HG02943 (cell line): Measurements from ENCODE around the gene PROM2.

ENCODE experiments used
- ATAC-seq: cut with Tn5 transposase; IDR thresholded peaks from one replicate; pipeline ENCODE4 v1.9.1; 2021; ENCODE audit warnings: mild to moderate bottlenecking, low read depth, moderate library complexity; ENCODE audit not compliant: unreplicated experiment

The PROM2 gene

DNA sequence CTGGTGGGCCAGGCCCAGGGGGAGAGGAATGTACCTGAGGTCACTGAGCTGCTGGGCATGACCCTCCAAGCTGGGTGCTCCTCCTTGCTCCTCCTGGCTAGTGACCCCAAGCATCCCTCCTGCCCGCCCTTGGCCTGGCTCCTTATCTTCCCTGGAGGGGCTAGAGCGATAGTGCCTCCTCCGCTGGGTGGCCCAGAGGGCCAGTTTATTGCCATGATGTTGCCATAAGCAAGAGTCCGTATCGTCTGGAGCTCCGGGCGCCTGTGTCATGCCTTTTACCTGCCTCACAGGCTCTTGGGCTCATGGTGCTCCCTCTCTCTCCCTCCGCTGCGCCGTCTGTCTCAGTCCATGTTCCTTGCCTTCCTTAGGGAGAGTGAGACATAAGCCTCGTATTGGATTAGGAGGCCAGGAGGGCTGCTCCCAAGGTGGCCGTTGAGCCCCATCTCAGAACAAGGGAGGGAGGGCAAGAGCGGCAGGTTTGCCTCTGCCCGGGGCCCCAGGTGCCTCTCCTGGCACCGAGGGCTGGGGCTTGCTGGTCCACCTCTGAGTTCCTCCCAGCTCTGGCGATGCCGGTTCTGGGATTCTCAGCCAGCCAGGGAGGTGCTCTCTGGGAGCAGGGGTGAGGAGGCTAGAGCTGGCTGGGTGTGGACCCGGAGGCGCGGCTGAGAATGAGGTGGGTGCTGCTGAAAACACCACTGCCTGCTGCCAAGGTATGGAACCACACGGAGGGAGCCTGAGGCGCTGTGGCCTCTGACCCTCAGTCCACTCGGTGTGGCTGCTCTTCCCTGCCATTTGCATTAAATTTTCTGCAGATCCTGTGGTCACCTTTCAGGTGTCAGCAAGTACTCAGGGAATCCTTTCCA is 45.5 kb downstream of the PROM2 start:
- no peak for ATAC-seq

DNA sequence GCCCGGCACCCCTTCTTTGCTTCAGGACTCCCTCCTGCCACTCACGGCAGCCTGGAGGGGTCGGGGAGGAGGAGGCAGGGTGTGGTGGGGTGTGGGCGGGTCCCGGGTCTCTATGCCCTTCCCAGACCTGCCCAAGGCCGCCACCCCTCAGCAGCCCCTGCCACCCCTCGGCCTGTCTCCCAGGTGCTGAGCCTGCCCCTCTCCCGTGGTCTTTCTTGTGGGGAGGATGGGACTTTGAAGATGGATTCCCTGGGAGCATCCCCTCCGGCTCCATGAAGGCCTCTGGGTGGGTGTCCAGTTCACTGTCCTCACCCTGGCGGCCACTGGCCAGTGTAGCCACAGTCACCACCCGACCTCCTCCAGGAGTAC is 46.1 kb downstream of the PROM2 start:
- no peak for ATAC-seq

DNA sequence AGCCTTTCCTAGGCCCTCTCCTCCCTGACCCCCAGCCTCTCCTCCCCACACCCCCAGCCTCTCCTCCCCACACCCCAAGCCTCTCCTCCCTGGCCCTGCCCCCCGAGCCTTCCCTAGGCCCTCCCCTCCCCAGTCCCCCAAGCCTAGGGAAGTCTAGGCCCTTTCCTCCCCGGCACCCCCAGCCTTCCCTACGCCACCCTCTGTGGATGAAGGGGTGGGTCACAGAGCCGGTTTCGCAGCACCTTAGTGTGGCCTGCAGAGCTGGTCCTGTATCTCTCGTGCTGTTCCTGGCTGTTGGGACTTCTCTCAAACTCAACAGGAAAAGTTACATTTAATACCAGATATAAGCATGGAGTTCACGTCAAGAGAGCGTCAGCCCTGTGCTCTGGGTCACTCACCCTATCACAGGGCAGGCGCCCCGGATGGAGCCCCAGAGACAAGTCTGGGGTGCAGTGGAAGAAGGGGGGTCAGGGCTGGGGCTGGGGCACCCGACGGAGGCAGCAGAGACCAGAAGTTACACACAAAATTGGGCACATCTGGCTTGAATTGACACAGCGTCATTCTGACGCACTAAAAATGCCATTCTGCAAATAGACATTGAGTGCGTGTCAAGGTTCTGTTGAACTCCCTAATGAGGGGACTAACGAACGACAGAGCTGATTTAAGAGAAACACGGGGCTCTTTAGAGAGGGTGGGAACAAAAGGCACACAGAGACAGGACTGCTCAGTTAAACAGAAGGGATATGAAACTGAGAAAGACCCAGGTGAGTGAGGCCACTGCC is 46.9 kb downstream of the PROM2 start:
- no peak for ATAC-seq

DNA sequence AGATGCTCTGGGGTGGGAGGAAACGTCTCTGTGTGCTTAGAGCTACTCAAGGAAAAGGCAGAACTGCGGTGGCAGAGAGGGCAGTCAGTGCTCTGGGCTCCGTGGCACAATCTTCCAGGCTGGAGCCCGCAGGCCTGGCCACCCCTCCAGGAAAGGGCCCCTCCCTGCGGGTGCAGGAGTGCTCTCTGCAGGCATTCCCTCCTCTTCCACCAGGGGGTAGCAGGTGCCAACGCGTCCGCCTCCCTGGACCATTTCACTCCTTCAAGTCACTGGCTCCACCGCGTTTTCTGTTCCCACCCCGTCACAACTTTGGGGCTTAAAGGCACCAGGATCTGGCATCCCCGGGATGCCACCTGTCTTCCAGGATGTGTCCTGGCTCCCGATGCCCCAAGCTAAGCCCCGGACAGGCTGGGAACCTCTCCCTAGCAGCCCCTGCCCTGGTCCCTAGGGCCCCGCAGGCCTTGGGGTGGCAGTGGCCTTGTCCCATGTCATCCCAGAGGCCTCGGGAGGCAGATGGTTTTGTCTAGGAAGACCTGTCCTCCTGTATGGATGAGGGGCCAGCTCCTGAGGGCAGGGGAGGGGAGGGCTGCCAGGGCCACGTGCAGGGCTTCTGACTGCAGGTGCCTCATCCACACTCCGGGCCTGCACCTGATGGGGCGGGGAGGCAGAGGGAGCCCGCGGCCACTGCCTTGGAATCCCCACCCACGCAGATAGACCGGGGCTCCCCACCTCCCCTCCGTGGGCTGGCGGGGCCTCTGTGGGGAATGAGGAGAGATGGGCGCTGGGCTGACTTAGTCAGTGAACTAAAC is 49.3 kb downstream of the PROM2 start:
- ATAC-seq = no peak

DNA sequence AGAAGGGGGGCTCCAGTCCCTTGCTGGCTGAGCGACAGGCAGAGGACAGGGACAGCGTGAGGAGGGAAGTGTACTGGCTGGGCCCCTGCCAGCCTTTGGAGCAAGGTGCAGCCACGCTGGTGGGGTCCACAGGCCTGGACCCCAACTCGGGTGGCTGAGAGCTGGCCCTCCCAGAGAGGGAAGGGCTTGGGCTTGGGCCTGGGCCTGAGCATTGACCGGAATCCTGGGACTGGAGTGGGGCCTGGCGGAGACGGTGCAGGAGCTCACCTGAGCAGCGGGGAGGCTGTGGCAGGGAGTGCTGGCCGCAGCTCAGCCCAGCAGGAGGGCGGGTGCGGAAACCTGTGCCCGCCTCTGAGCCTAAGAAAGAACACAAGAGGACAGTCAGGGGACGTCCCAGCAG is 50.8 kb downstream of the PROM2 start:
- ATAC-seq = no peak

DNA sequence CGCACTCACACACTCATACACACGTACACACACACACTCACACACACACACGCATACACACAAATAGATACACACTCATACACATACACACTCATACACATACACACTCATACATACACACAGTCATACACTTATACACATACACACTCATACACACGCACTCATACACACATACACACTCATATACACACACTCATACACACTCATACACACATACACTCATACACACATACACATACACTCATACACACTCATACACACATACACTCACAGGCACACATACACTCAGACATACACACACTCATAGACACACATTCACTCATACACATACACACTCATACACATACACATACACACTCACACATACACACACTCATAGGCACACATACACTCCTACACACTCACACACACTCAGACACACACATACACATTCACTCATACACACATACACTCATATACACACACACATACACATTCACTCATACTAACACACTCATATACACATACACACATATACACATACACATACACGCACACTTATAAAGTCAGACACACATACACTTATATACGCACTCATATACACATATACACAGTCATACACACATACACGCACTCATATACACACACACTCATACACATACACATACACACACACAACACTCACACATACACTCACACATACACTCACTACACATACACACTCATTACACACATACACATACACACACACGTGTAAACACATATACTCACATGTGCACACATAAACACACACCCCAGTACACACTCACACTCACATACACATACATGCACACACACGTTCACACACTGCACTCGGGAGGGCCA is 51.6 kb downstream of the PROM2 start:
- ATAC-seq = no peak

DNA sequence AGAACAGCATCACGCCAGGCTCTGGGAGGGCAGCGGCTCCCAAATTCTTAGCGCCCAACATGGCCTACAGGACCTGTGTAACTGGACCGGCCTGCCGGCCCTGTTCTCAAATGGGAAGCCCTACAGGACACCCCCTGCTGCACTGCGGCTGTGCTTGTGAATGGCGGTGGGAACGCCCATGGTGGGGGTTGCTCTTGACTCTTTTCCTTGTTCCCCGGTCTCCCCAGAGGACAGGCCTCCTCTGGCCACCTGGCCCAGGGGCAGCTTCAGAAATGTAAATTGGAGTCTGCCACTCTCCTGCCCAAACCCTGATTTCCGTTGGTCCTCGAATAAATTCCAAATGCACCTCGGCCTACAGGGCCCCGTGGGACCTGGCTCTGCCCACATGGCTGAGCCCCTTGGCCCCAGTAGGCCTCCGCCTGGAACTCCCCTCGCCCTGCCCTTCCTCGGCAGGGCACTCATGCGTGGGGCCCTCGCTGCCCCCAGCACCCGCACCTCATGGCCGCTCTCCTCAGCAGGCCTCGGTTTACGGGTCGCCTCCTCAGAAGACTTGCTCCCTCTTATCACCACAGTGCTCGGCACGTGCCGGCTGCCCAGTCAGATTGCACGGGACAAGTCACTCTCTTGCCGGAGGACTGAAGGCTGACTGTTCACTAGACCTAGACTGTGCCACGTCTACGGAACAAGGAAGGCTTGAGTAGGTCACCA is 52.3 kb downstream of the PROM2 start:
- ATAC-seq = no peak

DNA sequence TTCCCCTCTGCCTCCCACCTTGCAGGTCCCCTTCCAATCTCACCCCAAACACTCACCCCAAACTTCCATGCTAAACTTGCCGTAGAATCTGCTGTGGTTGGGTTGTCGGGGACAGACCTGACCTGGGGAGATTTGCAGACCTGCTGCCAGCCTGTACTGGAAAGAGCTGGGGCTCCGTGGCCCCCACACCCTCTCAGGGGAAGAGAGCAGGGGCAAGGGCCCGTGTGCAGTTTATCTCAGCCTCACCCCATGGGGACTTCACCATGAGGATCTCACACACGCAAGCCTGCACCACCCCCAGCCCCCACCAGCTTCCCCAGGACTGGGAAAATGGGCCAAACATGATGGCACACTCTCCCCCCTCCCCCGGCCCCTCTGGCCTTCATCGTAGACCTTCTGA is 53.6 kb downstream of the PROM2 start:
- no peak for ATAC-seq

DNA sequence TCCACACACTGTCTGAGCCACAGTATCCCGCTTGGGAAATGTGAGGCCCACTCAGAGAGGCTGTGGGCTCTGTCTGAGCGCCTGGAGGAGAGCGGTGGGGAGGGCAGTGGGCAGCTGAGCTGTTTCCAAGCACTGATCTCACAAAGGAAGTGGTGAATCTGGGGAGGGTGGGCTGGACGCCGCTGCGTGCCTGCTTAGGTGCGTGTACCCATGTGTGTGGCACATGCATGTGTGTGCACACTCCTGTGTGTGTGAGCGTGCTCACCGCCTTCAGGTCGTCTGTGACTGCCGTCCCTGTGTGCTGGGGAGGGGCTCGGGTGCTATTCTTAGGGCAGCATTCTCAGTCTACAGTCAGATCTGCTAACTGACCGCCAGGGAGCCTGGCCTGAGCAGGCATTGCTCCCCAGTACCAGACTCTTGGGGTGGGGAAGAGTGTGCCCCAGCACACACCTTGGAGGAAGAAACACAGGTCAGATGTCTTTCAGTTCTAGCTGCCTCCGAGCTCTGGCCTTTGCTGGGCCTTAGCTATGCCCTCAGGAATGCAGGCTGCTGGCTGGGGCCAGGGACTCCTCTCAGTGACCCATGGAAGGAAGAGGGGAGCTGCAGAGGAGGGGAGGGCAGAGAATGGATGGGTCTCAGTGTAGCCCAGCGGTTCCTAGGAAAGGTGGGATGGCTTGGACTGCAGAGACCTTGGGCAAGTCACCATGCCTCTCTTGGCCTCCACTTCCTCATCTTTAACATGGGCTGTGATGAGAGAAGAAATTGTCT is 54.3 kb downstream of the PROM2 start:
- ATAC-seq = no peak

DNA sequence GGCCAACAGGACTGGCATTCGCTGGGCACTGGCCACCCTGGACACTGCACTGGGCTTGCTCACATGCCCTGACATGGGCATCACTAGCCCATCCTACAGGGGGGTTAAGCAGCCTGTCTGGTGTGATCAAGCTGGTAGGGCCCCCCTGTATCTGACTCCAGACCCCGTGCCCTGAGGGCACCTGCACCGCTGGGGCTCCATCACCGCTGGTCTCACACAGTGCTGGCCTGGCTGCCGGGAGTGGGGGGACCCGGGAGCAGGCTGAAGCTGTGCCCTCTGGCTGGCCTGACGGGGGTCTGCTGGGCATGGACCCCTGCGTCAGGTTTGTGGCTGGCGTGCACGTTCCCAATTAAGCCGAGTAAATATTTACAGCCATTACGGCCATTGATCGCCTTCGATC is 55.2 kb downstream of the PROM2 start:
- ATAC-seq = no peak

DNA sequence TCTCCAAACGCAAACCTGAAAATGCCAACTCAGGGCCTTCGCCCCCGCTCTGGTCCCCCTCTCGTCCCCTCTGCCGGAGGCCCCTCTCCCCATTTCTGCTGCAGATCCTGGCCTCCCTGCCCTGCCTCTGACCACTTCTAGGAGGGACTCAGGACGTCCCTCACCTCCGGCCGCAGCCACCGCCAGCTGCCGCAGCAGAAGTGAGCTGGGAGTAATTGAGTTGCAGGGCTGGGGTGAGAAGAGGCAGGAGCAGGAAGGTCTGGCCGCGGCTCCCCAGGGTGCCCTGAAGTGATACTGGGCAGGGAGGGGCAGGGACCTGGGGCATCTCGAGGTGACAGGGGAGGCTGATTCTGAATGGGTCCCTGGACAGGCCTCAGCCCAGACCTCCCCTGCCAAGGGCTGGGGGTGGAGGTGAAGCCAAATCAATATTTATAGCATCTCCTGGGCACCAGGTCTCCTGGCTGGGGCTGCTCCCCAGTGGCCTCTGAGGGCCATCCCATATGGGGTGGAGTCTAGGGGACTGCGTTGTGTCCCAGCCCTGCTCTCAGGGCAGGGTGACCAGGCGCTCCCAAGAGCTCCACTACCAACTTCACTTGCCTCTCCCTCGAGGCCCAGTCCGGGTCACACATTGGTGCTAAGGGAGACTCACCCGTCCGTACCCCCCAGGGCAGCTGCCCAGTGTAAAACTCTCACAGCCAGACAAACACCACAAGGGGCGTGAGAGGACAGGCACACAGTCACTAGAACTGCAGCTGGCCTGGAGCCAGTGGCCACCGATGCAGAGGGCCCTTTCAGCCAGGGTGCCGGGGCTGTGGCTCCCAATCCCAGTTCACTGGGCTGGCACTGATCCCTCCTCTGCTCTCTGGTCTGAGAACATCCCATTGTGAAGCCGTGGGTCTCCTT is 55.9 kb downstream of the PROM2 start:
- no peak for ATAC-seq

DNA sequence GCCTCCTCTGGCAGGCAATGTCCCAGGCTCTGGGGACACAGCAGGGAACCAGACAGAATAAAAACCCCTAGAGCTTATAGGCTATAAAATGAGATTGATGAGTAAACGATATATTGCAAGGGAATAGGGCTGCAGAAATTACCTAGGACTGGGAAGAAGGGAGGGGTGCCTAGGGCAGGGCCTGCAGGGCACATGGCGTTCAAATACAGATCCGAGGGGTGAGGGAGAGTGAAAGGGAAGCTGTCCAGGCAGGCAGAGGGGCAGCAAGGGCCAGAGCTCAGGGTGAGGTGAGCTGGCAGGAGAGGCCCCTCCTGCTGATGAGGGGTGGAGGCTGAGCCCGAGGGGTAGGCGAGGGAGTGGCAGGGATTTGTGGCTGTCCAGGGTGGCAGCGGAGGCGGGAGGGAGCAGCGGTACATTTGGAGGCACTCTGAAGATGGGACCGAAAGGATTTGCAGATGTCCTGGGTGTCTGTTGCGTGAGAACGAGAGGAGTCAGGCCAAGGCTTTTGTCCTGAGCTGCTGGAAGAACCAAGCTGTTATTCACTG is 56.6 kb downstream of the PROM2 start:
- ATAC-seq = no peak

DNA sequence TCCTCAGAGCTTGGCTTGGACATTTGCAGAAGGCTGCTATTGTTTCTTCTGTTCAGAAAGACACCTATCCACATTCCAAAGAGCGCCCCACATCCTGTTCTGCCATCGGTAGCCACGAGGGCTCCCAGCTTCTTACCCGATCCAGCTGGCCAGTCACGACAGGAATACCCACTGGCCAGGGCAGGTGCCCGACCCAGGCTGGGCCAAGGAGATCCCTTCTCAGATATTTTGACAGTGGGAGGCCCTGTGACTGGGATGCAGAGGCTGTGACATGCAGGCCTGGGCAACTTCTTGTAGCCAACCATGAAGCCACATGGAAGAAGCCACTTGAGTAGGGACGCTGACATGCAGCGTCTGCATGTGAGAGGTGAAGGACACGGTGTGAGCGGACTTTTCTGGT is 57.4 kb downstream of the PROM2 start:
- no peak for ATAC-seq

DNA sequence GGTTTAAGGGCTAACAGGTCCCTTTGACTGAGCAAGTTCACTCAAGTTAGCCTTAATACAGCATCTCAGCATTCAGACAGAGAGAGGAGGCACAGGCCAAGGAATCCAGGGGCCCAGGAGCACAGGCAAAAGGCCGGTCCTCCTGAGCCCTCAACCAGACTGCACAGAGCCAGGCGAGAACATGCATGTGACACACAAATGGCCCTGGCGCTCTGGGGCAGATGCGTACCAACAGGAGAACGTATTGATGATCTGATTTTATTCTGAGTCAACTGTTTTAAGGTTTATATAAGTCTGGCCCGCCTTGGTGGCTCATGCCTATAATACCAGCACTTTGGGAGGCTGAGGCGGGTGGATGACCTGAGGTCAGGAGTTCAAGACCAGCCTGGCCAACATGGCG is 57.8 kb downstream of the PROM2 start:
- ATAC-seq = no peak

DNA sequence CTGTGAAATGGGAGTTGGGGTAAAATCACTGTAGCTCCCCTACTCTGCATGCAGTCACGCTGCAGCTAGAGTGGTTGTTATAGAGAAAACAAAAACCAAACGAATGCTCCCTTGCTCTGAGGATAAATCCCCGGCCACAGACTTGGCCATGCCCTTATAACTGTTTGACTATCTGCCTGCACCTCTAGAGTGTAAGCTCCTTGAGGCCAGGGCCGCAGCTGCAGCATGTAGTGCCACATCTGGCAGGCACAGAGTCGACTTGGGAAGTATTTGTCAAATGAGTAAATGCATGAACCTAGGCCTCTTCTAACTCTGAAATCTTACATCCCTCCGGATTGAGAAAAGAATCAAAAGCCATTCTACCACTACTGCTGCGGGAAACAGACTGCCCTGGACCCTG is 58.8 kb downstream of the PROM2 start:
- ATAC-seq = no peak

DNA sequence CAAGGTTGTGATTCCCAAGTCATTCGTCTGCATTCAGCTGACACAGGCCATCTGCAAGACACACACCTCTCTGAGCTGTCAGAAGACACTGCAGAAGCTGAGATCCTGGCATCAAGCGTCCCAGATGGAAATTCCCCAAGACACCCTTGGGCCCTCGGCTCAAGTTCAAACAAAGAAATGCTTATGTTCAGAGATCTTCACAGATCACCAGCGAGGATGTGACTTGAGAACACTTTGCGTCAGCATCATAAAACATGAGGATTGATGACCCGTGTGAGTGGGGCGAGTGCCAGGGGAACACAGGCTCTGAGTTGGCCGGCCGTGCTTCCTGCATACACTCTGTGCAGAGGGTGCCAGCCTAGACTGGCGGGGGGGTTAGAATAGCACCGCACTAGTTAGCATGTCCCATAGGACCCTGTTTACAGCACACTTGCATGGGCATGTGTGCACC is 59.7 kb downstream of the PROM2 start:
- no peak for ATAC-seq

DNA sequence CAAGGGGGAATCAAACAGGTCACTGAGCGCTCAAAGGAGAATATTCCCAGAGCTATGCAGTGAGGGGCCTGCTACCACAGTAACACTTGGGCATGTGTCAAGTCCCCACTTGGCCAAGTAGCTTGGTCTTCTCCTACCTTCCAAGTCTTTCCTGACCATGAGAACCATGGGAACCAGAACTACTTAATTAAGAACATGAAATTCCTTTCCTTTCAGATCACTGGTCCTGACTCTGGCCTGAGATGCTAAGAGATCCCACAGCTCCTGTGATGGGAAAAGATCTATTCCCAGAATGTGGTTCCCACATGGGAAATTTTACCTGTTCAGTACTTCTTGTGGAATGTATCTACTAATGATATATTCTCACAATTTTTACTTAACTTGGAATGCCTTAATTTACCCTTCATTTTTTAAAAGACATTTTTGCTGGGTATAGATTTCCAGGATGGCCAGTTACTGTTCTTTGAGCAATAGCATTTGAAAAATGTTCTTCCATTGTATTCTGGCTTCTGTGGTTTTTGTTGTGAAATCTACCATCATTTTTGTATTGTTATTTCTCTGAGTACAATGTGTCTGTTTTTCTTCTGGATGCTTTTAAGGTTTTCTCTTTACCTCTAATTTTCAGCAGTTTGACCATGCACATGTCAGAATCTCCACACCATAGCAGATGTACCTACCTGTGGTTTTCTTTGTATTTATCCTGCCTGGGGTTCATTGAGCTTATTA is 60.8 kb downstream of the PROM2 start:
- ATAC-seq = no peak
